GM21737 (cell line): ENCODE data around the gene TRIM44.

Source experiments
- ATAC-seq: cut with Tn5 transposase; IDR thresholded peaks from one replicate; pipeline ENCODE4 v1.9.1; 2021; ENCODE audit warnings: mild to moderate bottlenecking, moderate library complexity; ENCODE audit not compliant: unreplicated experiment

The TRIM44 gene

DNA sequence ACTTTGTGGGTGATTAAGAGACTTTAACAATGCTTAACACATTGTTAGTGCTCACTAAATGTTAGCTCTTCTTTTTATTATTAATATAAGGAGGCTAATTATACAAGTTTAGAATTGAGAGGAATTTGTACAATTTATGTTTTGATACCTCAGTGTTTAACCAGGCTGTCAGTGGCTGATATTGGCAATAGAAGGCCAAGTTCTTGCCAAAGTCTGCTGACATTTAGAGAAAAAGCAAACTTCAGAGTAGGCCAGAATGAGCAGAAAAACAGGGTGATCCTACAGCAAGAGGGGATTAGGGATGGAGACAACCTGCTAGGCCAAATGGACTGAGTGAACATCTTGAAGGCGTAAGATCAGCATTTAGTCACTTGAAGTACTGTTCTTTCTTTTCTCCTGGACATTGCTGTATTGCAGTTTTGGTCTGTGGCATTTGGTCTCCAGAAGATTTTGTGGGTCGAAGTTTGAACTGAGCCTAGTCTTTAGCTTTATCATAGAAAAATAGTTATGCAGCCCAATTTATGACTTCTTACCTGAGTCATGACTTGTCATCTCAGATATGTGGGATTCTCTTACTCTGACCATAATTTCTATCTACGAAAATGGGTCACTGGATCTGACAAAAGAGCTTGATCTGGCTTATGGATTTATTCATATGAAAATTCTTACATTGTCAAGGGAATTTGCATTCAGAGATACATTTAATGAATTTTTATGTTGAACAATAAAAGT is 9.0 kb downstream of the TRIM44 start:
- no peak for ATAC-seq

GRCh38 chr11:35672608-35673007 is 10.0 kb downstream of the TRIM44 start:
- no peak for ATAC-seq

- ATAC-seq = no peak
Measured at GRCh38 chr11:35675901-35676610, 13.5 kb downstream of the TRIM44 start.

DNA sequence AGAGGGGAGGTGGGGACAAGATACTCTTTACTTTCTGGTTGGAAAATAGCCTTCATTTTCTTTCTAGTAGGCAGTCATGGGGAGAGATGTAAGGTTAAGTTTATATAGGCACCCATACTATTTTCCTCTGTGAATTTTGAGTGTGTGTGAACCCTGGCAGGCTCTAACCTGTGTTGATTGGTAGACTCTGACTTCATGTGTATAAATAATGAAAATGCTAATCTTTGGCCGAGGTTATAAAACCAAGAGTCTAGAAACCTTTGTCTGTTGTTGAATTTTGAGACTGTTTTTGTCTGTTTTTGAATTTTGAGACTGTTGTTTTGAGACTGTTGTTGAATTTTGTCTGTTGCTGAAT is 14.0 kb downstream of the TRIM44 start:
- no peak for ATAC-seq

GRCh38 chr11:35677904-35678303 is 15.3 kb downstream of the TRIM44 start:
- ATAC-seq = no peak

GRCh38 chr11:35678471-35678870 is 15.9 kb downstream of the TRIM44 start:
- no peak for ATAC-seq

DNA sequence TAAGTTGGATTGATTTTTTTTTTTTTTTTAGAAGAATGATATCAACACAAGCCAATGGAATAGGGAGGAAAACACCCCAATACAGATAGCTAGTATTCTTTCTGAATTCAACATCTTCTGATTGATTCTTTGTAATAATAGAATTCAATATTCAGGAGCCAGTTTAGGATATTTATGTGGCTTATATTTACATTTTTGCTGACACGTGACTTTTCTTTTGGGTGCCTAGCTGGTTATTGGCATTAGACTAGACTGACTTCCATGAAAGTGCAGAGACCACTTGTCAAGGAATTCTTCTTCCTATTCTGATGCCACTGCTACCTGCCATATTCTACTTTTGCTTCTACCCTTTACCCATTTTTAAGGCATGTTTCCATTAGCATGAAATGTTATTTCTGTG is 16.4 kb downstream of the TRIM44 start:
- no peak for ATAC-seq

- ATAC-seq = no peak
Measured at GRCh38 chr11:35680506-35680905, 17.9 kb downstream of the TRIM44 start.

DNA sequence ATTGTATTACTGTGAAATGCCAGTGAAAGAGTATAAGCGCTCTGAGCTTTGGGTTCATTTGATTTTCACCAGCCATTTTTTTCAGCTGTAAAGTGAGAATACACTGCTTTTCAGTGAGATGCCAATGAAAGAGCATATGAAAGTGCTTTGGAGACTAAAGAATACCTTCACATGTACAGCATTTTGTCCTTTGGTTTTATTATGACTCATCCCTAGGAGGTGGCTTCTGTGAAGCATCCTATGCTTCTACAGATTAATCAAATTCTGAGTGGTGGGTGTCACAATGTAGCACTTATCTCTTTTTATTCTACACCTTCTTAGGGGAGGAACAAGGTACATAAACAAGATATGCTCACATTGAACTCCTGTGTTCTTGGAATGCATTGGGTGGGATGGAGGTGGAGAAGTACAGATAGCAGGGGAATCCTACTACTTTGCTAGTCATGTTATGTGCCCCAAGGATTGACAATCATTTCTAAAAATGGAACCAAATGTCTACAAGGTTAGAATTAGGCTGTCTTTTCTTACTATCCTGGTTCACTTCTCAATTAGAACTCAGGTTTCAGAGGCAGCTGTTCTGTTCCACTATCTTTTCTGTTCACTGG is 18.7 kb downstream of the TRIM44 start:
- no peak for ATAC-seq

DNA sequence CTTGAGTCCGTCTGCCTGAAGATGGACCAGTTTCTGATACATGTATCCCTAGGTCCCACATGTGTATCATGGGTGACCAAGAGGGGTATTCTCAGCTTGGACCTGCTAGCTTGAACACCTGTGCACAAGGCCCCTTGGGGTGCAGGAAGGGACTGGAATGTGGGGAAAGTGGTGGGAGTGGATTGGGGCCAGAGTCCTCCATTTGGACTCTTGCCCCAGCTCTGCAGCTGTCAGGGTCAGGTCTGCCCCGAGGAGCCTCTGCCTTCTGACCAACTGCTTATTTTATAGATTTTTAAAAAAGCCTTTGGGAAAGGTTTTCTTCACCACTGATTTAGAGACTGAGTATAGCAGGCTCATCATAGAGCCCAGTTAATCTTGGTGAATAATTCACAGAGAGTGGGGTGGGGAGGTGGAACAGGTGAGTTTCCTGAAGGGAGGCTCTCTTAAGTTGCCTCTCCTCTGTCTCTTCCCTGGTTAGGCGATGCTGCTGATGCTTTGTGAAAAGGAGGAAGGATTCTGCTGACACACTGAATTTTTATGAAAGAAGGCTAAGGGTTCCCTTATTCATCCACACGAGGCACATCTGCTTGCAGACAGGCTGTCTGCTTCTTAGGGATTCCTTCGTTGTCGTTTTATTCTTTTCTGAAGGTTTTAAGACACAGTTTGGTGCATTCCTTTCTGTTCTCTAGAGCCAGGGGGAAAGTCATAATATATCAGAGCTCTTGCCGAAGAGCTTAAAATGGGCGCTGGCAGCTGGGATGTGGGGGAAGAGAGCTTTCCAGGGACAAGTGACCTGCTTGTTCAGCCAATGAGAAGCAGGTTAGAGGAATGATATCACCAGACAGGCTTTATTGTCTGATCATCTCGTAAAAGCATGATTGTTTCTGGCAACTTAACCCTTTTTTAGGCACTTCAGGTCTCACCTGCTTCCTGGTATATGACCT is 19.9 kb downstream of the TRIM44 start:
- ATAC-seq = no peak

GRCh38 chr11:35683728-35684339 is 21.3 kb downstream of the TRIM44 start:
- peak; percentile 58 for ATAC-seq

- no peak for ATAC-seq
Measured at GRCh38 chr11:35688023-35688422, 25.4 kb downstream of the TRIM44 start.

- ATAC-seq = no peak
Measured at GRCh38 chr11:35689081-35689996, 26.8 kb downstream of the TRIM44 start.

DNA sequence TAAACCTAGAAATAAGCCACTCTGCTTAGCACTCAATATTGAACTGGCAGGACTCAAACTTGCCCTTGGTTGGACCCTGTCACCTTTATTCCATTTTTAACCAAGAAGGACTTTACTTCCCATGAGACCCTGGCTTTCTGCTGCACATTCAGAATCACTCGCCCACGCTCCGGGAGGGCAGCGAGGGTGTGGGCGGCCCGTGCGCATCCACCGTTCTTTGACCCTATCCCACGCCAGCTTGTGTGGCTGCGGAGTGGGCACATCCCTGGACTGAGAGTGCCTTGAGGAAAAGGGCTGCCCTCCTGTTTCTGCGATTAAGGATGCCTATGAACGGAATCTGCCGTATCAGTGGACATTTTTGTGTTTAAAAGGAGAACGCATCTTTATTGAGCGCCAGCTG is 39.6 kb downstream of the TRIM44 start:
- no peak for ATAC-seq

DNA sequence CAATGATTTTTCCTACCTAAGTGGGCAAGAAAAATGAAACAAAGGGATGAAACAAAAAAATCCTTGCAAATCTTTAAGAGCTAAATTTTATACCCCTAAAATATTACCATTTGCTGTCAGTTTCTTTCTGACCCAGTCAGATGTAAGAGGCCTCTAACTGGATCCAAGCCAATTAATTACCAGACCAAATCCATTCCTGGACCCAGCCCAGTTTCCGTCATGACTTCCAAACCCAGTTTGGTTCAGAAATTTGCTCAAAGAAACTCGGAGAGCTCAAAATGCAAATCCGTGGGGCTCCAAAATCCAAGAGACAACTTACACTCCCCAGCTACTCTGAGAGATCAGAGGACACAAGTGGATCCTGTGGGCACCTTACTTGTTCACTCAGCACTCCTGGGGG is 46.8 kb downstream of the TRIM44 start:
- no peak for ATAC-seq

- ATAC-seq = no peak
Measured at GRCh38 chr11:35711173-35711910, 48.8 kb downstream of the TRIM44 start.

DNA sequence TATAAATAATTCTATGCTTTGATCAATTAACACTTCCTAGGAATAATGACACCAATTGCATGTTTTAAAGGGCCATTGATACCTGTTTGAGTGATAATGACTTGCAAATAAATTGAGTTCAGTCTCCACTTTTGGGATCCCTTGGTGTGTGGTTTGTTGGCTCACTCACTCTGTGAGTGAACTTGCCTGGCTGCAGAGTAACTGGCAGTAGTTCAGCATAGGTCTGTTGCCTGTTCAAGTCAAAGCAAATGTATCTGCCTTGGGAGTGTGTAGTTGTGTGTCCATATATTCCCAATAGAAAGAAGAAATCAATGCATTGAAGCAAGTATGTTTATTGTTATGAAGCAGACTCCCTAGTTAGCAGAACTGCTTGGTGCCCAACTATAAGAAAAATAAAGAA is 49.3 kb downstream of the TRIM44 start:
- ATAC-seq = no peak

DNA sequence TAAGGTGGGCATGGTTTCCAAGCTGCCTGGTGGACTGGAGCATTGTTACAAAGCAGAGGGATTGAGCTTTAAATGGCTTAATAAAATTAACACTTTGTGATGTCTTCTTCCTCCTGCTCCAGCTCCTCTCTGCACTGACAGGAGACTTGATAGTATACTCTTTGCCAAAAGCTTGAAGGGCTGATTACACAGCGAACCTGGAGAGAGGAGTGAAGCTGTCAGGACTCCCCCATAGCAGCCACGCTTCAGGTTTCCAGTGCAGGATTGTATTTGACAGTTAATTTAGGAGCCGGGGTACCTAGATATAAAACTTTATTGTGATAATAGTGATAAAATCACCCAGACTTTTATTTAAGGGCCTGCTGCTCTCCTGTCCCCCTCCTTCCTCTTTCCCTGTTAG is 50.0 kb downstream of the TRIM44 start:
- no peak for ATAC-seq
